Spleen (tissue), 11 donors: ENCODE data around the gene CBX2. TPM values are rescaled to one million over a fixed set of nuclear protein-coding genes. Genes with fewer than 3 reads are reported as not detected.

Experiments
- DNase-seq: peaks from one replicate; pipeline ENCODE4 v3.0.0-alpha.2; 2020
- H3K27ac ChIP-seq, 8 donors: fragments of 200-600 bp; sonication (generic) in 7 of 8; 1 replicate in 4 of 8; 2 replicates in 4 of 8; pipeline versions ENCODE4 v1.5.0 to v1.8.0; 2016 to 2021; ENCODE audit warnings: inconsistent platforms in 4 of 8, mild to moderate bottlenecking in 4 of 8, moderate library complexity in 1 of 8
- H3K27me3 ChIP-seq, 7 donors: fragments of 200-600 bp; sonication (generic) in 6 of 7; replicated peaks in 1 of 7; 1 replicate in 4 of 7; 2 replicates in 3 of 7; pipeline versions ENCODE4 v1.5.0 to v1.8.0; 2016 to 2021; ENCODE audit warnings: inconsistent platforms in 3 of 7, mild to moderate bottlenecking in 1 of 7
- H3K36me3 ChIP-seq, 6 donors: fragments of 200-600 bp; sonication (generic) in 5 of 6; 1 replicate in 4 of 6; 2 replicates in 2 of 6; pipeline versions ENCODE4 v1.5.0 to v1.8.0; 2016 to 2021; ENCODE audit warnings: inconsistent platforms in 2 of 6
- H3K4me1 ChIP-seq, 6 donors: fragments of 200-600 bp; sonication (generic) in 5 of 6; 1 replicate in 3 of 6; 2 replicates in 3 of 6; pipeline versions ENCODE4 v1.5.0 to v1.8.0; 2016 to 2021; ENCODE audit warnings: inconsistent platforms in 3 of 6
- H3K4me3 ChIP-seq, 8 donors: fragments of 200-600 bp; sonication (generic) in 7 of 8; 1 replicate in 4 of 8; 2 replicates in 4 of 8; pipeline versions ENCODE4 v1.5.0 to v1.8.0; 2016 to 2021; ENCODE audit warnings: inconsistent platforms in 4 of 8, mild to moderate bottlenecking in 4 of 8, moderate library complexity in 2 of 8
- H3K9me3 ChIP-seq, 8 donors: fragments of 200-600 bp; sonication (generic) in 7 of 8; 1 replicate in 4 of 8; 2 replicates in 4 of 8; pipeline versions ENCODE4 v1.5.0 to v1.8.0; 2016 to 2021; ENCODE audit warnings: inconsistent platforms in 4 of 8
- POLR2A ChIP-seq, 3 donors: fragments of 450-650 bp; IDR thresholded peaks; one replicate each; pipeline ENCODE4 v1.5.1; 2017; ENCODE audit warnings: antibody characterized with exemption in 3 of 3, mild to moderate bottlenecking in 1 of 3
- POLR2AphosphoS5 ChIP-seq, 3 donors: sonication (generic); formaldehyde crosslinking; IDR thresholded peaks; one replicate each; pipeline ENCODE4 v1.5.1; 2017; ENCODE audit warnings: antibody characterized with exemption in 3 of 3
- WGBS, 5 donors: extraction: QIAGEN DNeasy Blood & Tissue Kit in 3 of 5; methylation state at CpG; one replicate each; pipeline versions ENCODE4 v1.1.5 to v1.1.7; 2013 to 2018; 5-methylcytosine and 5-hydroxymethylcytosine counted together
- intact Hi-C: fragments of 100-400 bp; cut with DNase I; formaldehyde crosslinking; loops from one replicate; pipeline ENCODE4 v1.15.0; 2023; ENCODE audit warnings: low total_unique reads
- polyA plus RNA-seq, 3 donors: library from polyadenylated mRNA; stranded (reverse); fragments of 200-250 nt; gene quantifications; one replicate each; pipeline ENCODE4 v1.2.1, GENCODE V29; 2013
- total RNA-seq, 7 donors: library from RNA; depleted of rRNA in 3 of 7; stranded (reverse); fragments of >200 nt in 3 of 7; fragmentation: NEBNext Ultra II Directional in 4 of 7; extraction: Animal tissue kit (Norgen Biotek cat#: 25700) in 4 of 7; gene quantifications; one replicate each; pipeline versions ENCODE4 v1.1.0 to v1.2.1, GENCODE V29; 2016 to 2021
- TF ChIP-seq, protein P1 (sequence below), 11 experiments: fragments of 200-600 bp in 7 of 11; fragments of 450-650 bp in 4 of 11; sonication (generic) in 4 of 11; IDR thresholded peaks in 8 of 11; conservative IDR thresholded peaks in 3 of 11; 1 replicate in 7 of 11; 2 replicates in 4 of 11; pipeline versions ENCODE4 v1.4.0 to v1.8.0; 2016 to 2021; ENCODE audit warnings: antibody characterized with exemption in 11 of 11, inconsistent platforms in 4 of 11, mild to moderate bottlenecking in 1 of 11
- donor health status: healthy with polysubstance abuse.
- donor health status: DM: no; HTN: no; CAD: no; lungs with moderate emphysema.
- donor health status: DM: no; HTN: no; CAD: no.
- donor health status: Bipolar disorder and iron deficiency.
- donor health status: healthy.
- donor health status: DM: no; HTN: no; CAD: no.
- donor health status: DM: yes; HTN: yes; CAD: no.

The CBX2 gene
- total and polyA plus RNA-seq, 10 donors, result 0.48 to 6.2 (median 3.3) TPM

DNA sequence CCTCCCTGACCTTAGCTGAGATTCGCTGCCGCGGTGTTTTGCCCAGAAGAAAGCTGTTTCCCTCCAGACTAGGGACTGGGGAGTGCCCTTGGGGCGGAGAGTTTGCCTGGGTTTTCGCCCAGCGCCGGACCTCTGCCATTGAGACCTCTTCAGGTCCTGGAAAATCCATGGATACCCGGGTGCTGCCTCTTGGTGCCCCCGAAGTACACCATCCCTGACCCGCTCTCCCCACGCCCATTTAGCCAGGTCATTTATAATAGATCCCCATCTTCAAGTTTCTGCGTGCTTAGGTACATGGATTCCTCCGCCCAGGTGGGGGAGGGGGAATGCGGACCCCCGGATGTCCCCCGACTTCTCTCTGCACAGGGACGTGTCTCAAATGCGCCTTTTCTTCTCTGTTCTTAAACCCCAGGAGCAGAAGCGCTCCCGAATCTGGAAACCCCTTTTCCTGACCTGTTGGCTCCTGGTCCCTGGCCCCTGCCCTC lies 34.0 kb downstream of the CBX2 start:
- DNase-seq, result no peak
- no peaks in the 10 kb centered on the region for H3K36me3 ChIP-seq
- no peak overlapping the region for H3K27ac ChIP-seq
- H3K4me1 ChIP-seq, result peaks cover 31 to 70% (median 52%) of the 10 kb centered on the region in 6 donors
- intact Hi-C loops, result no loop called here
- TF ChIP-seq POLR2A (IDR thresholded peaks at IDR 0.05) (no peak), POLR2AphosphoS5 (IDR thresholded peaks at IDR 0.05) (no peak)
- TF ChIP-seq, protein P1, sequence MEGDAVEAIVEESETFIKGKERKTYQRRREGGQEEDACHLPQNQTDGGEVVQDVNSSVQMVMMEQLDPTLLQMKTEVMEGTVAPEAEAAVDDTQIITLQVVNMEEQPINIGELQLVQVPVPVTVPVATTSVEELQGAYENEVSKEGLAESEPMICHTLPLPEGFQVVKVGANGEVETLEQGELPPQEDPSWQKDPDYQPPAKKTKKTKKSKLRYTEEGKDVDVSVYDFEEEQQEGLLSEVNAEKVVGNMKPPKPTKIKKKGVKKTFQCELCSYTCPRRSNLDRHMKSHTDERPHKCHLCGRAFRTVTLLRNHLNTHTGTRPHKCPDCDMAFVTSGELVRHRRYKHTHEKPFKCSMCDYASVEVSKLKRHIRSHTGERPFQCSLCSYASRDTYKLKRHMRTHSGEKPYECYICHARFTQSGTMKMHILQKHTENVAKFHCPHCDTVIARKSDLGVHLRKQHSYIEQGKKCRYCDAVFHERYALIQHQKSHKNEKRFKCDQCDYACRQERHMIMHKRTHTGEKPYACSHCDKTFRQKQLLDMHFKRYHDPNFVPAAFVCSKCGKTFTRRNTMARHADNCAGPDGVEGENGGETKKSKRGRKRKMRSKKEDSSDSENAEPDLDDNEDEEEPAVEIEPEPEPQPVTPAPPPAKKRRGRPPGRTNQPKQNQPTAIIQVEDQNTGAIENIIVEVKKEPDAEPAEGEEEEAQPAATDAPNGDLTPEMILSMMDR (IDR thresholded peaks at IDR 0.05 in 8 of 11, conservative IDR thresholded peaks at IDR 0.05 in 3 of 11), result no peak
- peaks cover 31 to 100% (median 100%) of the 10 kb centered on the region in 7 donors for H3K27me3 ChIP-seq
- peak overlapping the region in 1 of 8 donors; percentile 68 for H3K4me3 ChIP-seq
- WGBS, 5 donors, result 3 to 6% (median 5%) methylated on average over 13 to 20 of the region's 20 CpGs
- H3K9me3 ChIP-seq, result no peaks in the 10 kb centered on the region

DNA sequence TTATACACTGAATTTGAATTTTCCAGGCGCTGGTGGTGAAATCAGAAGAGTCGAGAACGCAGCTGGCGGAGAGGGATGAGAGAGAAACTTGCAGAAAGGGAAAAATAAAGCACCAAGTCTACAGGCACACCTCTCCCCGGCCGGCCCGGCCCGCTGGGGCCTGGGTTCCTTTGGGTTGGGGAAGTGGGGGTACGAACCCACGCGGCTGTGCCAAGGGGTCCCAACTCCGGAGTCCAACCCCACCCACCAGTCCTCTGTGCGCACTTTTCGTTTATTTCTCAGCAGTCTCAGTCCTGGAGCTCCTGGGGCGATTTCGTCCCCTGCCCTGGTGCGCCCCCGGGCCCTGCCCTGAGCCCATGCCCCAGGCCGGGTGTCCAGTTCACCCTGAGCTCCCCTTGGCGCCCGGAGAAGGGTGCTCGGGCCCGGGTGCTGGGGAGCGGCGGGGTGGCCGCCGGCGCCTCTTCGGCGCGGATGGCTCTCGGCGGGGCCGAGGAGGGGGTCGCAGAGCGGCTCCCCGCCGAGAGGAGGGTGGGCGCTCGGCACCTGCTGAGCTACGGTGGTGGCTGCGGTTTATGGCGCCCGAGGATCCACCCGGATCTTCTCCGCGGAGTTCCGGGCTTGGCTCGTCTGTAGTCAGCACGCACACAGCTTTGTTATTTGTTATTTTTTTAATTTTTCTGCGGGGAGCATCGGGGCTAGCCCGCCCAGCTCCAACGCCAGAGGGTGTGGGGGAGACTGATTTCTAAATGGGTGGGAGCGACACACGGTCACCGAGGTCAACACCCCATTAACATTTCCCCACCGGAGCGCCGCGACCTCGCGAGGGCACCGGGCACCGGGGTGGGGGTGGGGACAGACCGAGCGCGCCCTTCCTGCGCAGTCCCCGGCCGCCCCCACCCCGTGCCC lies 34.7 kb downstream of the CBX2 start:
- peak overlapping the region in 5 of 8 donors; percentile 14 to 68 (median 27) for H3K4me3 ChIP-seq
- H3K27me3 ChIP-seq, result peaks cover 31 to 100% (median 96%) of the 10 kb centered on the region in 7 donors
- H3K36me3 ChIP-seq, result no peaks in the 10 kb centered on the region
- intact Hi-C loops, result no loop called here
- H3K27ac ChIP-seq, result no peak overlapping the region
- 2 to 4% (median 3%) methylated on average over 55 to 72 of the region's 72 CpGs for WGBS, 5 donors
- H3K9me3 ChIP-seq, result no peaks in the 10 kb centered on the region
- TF ChIP-seq, protein P1 (IDR thresholded peaks at IDR 0.05 in 8 of 11, conservative IDR thresholded peaks at IDR 0.05 in 3 of 11), result no peak
- TF ChIP-seq POLR2A (IDR thresholded peaks at IDR 0.05) (no peak), POLR2AphosphoS5 (IDR thresholded peaks at IDR 0.05) (peak in 2 of 3 donors; percentile 47 to 63)
- peaks cover 31 to 70% (median 52%) of the 10 kb centered on the region in 6 donors for H3K4me1 ChIP-seq
- DNase-seq, result no peak

DNA sequence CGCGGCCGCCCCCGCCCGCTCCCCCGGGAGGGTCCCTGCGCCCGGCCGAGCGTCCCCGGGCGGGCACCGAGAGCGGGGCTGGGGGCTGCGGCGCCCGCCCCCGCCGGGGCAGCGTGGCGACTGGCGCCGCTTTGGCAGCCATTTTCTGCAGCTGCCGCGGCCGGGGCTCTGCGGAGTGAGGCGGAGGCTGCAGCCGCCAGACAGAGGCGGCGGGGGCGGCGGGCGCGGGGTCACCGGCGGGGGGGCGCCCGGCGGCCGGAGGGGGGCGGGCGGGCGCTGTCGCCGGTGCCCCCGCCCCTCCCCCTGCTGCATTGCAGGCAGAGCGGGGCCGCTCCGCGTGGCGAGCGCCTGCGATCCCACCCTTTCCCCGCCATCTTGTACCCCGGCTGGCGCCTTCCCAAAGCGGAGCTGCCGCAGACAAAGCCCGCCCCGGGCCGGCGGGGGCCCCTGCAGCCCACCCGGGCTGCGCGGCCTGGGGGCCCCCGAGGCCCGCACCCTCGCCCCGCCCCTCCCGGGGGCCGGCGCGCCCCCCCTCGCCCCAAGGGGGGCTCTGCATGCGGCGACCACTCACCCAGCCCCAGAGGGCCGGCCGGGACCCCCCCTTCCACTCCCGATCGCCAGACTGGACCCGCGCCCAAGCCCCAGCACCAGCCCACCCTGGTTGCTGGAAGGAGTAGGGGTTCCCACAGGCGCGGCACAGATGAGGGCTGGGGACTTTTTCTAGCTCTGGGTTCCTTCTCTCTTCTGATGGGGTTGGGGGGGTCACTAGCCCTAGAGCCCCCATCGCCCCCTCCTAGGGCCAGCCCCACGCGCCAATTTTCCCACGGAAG lies 35.6 kb downstream of the CBX2 start:
- H3K27me3 ChIP-seq, result peaks cover 27 to 100% (median 87%) of the 10 kb centered on the region in 7 donors
- no peak for DNase-seq
- intact Hi-C loops, result no loop called here

More for the DNA sequence above, 35.6 kb downstream of the CBX2 start:
- WGBS, 5 donors, result 0 to 2% (median 1%) methylated on average over 14 to 89 of the region's 89 CpGs
- no peaks in the 10 kb centered on the region for H3K36me3 ChIP-seq
- peaks cover 31 to 70% (median 52%) of the 10 kb centered on the region in 6 donors for H3K4me1 ChIP-seq
- TF ChIP-seq POLR2AphosphoS5 (IDR thresholded peaks at IDR 0.05) (no peak), POLR2A (IDR thresholded peaks at IDR 0.05) (no peak)
- TF ChIP-seq, protein P1 (IDR thresholded peaks at IDR 0.05 in 8 of 11, conservative IDR thresholded peaks at IDR 0.05 in 3 of 11), result no peak
- H3K4me3 ChIP-seq, result peak overlapping the region in 5 of 8 donors; percentile 14 to 68 (median 27)
- H3K27ac ChIP-seq, result no peak overlapping the region
- no peaks in the 10 kb centered on the region for H3K9me3 ChIP-seq
